GM18526 (cell line): ENCODE measurements around the gene EMC9.
A peak's percentile ranks its signal among the peaks of the same experiment; 100 is the strongest.

Source experiments
- POLR2A ChIP-seq: IDR thresholded peaks from 3 replicates; pipeline ENCODE4 v1.6.1; 2011; ENCODE audit not compliant: insufficient read length; ENCODE audit errors: extremely low read depth

The EMC9 gene

DNA sequence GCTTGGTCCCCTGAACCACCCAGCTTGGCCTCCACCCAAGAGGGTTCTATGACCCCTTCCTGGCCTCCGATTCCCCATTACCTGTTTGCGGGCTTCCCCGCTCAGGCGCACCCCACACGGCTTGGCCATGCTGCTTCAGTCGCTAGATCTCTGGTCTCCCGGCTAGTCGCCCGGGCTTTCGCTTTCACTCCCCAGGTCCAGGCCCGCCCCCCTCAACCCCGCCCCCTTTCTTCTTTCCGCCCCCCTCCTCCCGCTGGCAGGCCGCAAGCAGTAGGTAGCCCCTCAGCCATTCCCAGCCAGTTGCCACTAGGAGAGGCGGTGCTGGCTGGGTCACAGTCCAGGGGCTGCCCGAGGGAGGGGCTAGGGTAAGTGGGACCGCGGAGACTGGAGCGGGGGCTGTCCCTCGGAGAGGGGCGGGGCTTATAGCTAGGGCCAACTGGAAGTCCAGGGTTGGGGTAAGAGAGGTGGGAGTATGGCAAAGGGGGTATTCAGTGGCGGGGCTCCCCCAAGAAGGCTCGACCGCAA is 5.1 kb upstream of the EMC9 start, which contains the start of gene PSME2:
TSS of gene PSME2 (minus strand) at position 158 of the 525 bp plus-strand sequence. CDS start at position 129, 29 bp downstream.
- peak; percentile 82 for TF ChIP-seq POLR2A

DNA sequence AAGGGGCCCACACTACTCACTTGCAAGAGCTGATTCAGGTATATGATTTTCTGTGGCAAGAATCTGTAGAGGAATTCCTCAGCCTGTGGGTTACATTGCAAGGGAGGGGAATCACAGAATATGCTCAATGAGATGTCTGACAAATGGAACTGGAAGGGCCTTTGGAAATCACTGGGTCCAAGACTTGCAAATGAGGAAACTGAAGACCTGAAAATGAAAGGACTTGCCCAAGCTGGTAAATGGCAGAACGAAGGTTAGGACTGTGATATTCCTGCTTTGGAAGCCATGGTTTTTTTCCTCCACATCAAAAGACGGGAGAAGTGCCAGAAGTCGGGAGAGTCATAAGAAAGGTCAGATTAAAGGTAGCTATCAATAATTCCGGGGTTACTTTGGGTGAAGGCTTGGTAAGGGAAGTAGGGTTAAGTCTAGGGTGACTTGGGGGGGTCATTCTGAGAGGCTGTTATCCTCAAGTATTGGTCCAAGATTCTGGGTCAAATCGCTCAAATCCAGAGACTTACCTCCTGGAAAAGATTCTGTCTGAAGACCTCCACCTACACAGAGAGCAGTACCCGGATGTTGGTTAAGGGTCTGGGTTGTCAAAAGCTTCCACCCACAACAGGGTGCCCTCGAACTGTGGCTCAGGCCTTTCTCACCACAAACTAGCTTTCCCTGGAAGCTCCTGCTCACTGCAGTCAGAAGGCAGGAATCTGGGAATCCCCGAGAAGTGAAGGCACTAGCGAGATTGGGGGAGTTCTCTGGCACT is 4.5 kb upstream of the EMC9 start:
- TF ChIP-seq POLR2A: no peak

DNA sequence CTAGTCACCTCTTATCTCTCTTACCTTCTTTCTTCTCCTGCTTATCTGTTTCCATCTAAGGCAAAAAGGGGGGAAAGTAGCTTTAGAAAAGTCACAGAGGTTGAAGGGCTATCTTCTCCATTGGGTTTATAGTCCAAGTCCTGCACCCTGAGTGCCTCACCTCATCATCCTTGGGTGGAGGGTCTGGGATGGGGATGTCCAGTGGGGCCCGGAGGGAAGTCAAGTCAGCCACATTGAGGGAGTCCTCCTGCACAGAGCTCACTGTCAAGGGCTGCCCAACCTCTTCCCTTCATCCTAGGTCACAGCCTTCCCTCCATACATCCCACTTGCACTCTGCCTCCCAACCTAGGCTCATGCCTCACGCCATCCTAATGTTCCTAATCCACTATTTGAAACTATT is 3.8 kb upstream of the EMC9 start:
- TF ChIP-seq POLR2A: no peak

DNA sequence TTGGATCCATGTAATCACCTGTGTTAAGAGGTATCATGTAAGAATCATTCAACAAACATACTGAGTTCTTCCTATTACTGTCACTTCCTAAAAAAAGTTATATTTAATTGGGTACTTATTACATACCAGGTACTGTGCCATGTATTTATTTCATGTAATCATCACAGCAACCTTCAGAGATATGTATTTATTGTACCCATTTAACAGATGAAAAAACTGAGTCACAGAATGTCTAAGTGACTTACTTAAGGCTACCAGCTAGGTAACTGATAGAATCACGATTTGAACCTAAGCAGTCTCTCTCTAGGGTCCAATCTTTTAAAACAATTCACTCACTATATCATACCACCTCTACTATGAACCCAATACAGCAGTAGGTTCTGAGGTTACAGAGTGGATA is 3.1 kb upstream of the EMC9 start:
- no peak for TF ChIP-seq POLR2A

DNA sequence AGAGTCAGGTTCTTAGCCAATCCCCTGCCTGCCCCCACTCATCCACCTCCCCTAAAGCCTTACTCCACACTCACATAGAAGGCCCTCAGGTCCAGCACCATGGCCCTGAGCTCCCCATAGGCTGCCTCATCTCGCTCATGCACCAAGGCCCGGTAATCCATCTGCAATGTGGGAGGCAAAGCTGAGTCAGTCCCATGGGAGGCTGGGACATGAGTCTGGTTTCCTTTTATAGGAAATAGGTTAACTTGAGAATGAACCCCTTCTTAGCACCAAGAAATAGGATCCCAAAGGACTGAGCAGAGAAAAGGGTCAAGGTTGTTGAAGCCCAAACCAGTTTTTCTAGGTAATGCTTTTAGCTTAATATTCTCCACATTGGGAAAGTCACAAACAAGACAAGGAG is 2.1 kb upstream of the EMC9 start:
- no peak for TF ChIP-seq POLR2A

DNA sequence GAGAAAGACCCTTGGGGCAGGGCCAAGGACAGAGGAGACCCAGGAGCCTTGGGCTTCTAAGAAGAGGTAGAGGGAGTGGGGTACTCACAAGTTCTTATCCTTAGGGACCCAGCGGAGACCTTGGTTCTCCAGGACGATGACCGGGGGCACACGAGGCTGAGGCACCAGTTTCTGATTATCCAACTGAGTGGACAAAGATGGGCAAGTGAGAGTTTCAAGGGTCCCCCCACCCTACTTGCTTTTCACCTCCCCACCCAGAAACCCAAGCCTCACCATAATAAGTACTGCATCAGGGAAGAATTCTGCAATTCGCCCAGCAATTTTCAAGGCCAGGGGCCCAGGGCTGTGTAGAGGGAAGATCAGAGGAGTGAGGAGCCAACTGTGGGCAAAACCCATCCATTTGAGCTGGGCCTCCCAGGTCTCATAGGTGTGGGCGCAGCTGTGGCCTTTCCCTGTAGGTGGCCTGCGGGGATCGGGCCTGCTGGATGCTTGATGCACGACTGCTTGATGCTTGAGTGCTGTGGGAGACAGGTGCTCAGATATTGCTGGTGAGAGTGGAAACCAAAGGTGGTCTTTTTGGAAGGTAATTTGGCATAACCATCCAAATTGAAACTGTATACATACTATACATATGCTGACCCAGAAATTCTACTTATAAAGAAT is 2.0 kb downstream of the EMC9 start:
- no peak for TF ChIP-seq POLR2A

DNA sequence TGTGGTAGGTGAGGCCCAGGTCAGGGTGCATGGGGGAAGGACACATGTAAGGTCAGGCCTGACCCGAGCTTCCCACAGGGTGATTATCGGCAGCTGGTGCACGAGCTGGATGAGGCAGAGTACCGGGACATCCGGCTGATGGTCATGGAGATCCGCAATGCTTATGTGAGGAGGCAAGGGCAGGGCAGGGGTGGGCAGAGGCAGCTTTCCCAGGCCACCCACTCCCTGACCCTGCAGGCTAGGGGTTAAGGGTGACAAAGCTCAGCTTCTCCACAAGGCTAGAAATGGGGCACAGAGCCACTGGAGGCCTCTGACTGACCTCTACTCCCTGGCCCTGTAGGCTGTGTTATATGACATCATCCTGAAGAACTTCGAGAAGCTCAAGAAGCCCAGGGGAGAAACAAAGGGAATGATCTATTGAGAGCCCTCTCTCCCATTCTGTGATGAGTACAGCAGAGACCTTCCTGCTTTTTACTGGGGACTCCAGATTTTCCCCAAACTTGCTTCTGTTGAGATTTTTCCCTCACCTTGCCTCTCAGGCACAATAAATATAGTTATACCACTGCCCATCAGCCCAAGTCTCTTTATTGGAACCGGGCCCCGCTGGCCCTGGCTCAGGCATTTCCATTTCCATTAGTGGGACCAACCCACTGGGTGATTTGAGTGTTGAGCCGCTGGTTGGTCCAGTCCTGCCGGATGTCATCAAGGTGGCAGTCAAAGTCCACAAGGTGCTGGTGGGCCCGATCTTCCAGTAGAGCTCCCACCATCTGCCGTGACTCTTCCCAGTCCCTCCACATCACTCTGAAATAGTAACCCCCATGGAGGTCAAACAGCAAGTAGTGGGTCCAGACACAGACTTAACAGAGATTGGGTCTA is 2.8 kb downstream of the EMC9 start:
- no peak for TF ChIP-seq POLR2A

DNA sequence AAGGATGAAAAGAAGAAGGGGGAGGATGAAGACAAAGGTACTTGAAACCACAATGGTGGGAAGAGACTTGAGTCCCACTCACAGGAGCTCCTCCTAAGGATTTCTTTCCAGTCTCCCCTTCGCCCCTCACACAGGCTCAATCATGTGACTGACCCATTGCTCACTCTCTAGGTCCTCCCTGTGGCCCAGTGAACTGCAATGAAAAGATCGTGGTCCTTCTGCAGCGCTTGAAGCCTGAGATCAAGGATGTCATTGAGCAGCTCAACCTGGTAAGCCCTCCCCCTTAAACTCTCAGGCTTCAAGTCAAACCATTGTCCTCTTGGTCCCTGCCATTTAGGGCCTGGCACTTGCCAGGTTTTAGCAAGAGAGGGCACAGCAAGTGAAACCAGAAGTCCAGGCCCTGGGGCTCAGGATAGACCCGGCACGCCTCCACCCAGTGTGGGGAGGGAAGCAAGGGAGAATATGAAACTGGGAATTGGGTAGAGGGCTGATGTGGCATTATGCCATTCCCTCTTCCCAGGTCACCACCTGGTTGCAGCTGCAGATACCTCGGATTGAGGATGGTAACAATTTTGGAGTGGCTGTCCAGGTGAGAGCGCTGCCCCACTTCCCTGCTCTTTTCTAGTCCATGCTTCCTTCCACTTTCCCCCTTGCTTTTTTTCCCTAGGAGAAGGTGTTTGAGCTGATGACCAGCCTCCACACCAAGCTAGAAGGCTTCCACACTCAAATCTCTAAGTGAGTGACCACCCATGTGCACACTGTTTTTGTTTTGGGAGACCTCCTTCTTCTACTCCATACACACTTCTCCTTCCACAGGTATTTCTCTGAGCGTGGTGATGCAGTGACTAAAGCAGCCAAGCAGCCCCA is 3.6 kb downstream of the EMC9 start:
- TF ChIP-seq POLR2A: no peak

DNA sequence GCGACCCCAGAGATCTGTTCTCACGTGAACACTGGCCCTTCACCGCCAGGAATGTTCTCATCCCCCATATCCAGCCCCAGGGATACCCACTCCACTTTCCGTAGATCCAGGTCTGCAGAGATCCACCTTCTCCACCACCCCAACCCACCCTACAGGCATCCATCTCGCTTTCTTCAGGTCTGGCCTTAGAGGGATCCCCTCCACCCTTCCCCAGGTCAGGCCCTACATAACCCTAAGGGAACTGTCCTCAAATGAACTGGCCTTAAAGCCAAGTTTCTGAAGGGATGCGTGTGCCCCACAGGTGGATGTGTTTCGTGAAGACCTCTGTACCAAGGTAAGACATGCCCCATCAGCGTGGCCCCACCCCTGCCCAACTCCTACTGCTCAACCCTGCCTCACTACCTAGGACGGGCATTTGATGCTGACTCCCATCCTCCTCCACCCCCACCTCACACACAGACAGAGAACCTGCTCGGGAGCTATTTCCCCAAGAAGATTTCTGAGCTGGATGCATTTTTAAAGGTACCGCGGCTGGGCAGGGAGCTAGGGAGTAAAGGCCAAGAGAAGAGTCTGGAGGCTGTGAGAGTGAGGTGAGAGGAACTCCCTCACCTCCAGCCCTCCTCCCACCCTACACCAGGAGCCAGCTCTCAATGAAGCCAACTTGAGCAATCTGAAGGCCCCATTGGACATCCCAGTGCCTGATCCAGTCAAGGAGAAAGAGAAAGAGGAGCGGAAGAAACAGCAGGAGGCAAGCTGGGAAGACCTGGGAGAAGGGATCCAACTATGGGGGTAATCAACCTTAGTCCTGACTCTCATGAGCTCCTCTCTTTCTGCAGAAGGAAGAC is 4.5 kb downstream of the EMC9 start:
- no peak for TF ChIP-seq POLR2A

DNA sequence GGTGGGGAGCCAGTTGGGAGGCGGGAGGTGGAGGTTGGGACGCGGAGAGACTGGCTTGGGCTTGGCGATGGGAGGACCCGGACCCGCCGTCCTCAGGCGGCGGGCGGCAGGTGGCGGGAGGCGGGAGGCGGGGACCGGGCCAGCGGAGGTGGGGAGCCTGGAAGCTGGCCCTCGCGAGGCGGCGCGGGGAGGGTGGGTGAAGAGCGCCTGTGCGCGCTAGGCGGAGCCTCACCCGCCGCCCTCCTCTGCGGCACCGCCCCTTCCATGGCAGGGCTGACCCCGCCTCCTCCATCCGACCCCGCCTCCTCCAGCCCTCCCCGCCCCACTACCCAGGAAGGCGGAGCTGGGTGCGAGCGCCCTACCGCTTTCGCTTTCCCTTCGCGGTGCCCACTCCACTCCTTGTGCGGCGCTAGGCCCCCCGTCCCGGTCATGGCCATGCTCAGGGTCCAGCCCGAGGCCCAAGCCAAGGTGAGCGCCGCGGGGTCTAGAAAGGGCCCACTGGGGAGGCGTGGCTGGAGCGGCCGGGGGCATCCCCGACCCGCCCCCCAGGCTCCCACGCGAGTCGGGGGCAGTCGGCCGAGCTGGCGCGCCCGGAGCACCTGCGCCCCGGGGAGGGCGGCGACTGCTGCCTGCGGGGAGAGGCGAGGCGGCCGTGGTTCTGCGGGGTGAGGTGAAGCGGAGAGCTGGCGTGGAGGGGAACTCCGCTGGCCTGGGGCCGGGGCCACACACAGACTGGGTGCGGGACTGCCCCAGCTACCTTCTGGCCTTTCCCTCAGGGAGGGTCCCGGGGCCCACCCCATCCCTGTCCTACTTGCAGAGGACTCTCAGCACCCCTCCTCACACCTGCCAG is 5.3 kb downstream of the EMC9 start, which contains the start of gene PSME1:
TSS of gene PSME1 (plus strand) at position 361 of the 850 bp plus-strand sequence. CDS start at position 430, 69 bp downstream.
- peak; percentile 53 for TF ChIP-seq POLR2A

DNA sequence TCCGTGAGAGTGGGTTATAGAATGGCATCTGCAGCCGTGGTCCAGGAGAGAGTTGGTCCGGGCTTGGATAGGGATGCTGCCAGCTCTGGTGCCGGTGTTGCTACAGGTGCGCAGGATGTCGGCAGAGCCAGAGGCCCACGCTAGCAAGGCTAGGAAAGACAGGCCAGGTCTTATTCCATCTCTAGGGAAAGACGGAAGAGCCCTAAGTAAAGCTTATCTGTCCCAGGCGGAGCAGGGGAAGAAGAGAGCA is 5.9 kb downstream of the EMC9 start:
- TF ChIP-seq POLR2A: no peak

DNA sequence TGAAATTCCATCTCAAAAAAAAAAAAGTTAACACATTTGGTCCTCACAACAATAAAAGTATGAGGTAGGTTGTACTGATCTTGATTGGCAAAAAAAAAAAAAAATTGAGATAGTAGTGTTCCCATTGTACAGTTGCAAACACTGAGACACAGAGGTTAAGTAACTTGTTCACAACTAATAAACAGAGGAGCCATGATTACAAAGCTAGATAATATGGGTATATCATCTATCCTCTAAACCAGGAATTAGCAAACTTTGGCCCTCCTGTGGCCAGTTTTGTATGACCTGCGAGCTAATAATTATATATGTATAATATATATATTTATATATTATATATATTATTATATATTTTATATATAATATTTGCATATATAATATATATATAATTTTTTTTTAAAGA is 7.7 kb downstream of the EMC9 start:
- no peak for TF ChIP-seq POLR2A

DNA sequence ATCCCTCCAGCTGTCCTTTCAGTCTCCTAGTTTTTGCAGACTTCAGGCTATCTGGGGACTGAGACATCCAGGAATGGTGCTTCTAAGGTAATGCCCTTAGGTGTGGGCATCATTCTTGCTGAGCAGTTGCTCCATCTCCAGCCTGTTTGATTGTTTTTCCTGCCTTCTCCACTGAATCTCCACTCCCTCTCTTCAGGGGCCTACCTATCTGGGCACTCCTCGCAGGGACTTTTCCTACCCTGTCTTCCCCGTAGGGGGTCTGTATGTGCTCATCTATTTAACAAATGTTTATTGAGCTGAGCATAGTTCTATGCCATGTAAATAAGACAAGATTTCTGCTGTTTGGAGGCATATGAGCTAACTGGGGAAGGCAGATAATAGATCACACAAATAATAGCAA is 8.4 kb downstream of the EMC9 start:
- no peak for TF ChIP-seq POLR2A
